HEK293 (cell line): ENCODE data around the gene ESR1.

Experiments used
- CTCF ChIA-PET: fragments of 350-600 bp; formaldehyde crosslinking; extraction: SDS; loops from one replicate; lab custom pipeline; 2021; ENCODE audit warnings: antibody characterized with exemption; lab: Yijun Ruan, JAX
- POLR2A ChIA-PET: fragments of 300-600 bp; formaldehyde crosslinking; extraction: SDS; loops from one replicate; lab custom pipeline; 2020; ENCODE audit warnings: antibody characterized with exemption, inconsistent platforms; lab: Yijun Ruan, JAX
- H3K27ac ChIP-seq: fragments of 200-500 bp; sonication (Bioruptor generic); 2 replicates; pipeline ENCODE4 v1.5.1; 2014; ENCODE audit warnings: low read depth, low read length, control low read depth, inconsistent platforms; ENCODE audit errors: extremely low read depth
- H3K36me3 ChIP-seq, 2 experiments: fragments of 200-500 bp in 1 of 2; sonication (Bioruptor generic) in 1 of 2; 1 replicate in 1 of 2; 2 replicates in 1 of 2; pipeline ENCODE4 v1.5.1; 2014 to 2017; ENCODE audit warnings: inconsistent platforms in 2 of 2, low read length in 2 of 2; ENCODE audit not compliant: control insufficient read depth in 2 of 2, insufficient read depth in 1 of 2
- H3K4me1 ChIP-seq: fragments of 200-500 bp; sonication (Bioruptor generic); 2 replicates; pipeline ENCODE4 v1.5.1; 2014; ENCODE audit warnings: mild to moderate bottlenecking, low read length, inconsistent platforms; ENCODE audit not compliant: control insufficient read depth, insufficient read depth
- H3K4me3 ChIP-seq: 2 replicates; pipeline ENCODE4 v1.5.1; 2011; ENCODE audit warnings: low read depth, mild to moderate bottlenecking, control low read depth, low read length, moderate library complexity
- H3K9me3 ChIP-seq: fragments of 200-500 bp; sonication (Bioruptor generic); 2 replicates; pipeline ENCODE4 v1.5.1; 2014; ENCODE audit warnings: low read depth, low read length, inconsistent platforms; ENCODE audit not compliant: control insufficient read depth, insufficient read depth
- CTCF ChIP-seq: fragments of 450-650 bp; formaldehyde crosslinking; IDR thresholded peaks from 2 replicates; pipeline ENCODE4 v1.5.1; 2016; ENCODE audit warnings: missing biosample characterization, missing genetic modification characterization
- KLF10 ChIP-seq: fragments of 450-650 bp; IDR thresholded peaks from 2 replicates; pipeline ENCODE4 v1.5.1; 2018; ENCODE audit warnings: missing biosample characterization, mild to moderate bottlenecking, missing genetic modification characterization
- MZF1 ChIP-seq: fragments of 450-650 bp; formaldehyde crosslinking; IDR thresholded peaks from 2 replicates; pipeline ENCODE4 v1.5.1; 2017; ENCODE audit warnings: missing biosample characterization, missing genetic modification characterization, borderline replicate concordance
- SP7 ChIP-seq: fragments of 450-650 bp; formaldehyde crosslinking; IDR thresholded peaks from 2 replicates; pipeline ENCODE4 v1.5.1; 2016; ENCODE audit warnings: missing biosample characterization, missing genetic modification characterization
- ZBTB17 ChIP-seq: fragments of 450-650 bp; formaldehyde crosslinking; IDR thresholded peaks from 2 replicates; pipeline ENCODE4 v1.5.1; 2016; ENCODE audit warnings: missing biosample characterization, missing genetic modification characterization
- ZNF10 ChIP-seq: fragments of 450-650 bp; formaldehyde crosslinking; IDR thresholded peaks from 2 replicates; pipeline ENCODE4 v1.5.1; 2017; ENCODE audit warnings: missing biosample characterization, missing genetic modification characterization
- ZNF2 ChIP-seq: fragments of 450-650 bp; formaldehyde crosslinking; IDR thresholded peaks from 2 replicates; pipeline ENCODE4 v1.5.1; 2016; ENCODE audit warnings: missing biosample characterization, missing genetic modification characterization
- ZNF274 ChIP-seq, 2 experiments: fragments of 200-500 bp in 1 of 2; fragments of 450-650 bp in 1 of 2; sonication (Bioruptor generic) in 1 of 2; formaldehyde crosslinking in 1 of 2; IDR thresholded peaks; 2 replicates each; pipeline versions ENCODE4 v1.5.1 to v1.6.1; 2014 to 2016; ENCODE audit warnings: borderline replicate concordance in 1 of 2, inconsistent platforms in 1 of 2, low read length in 1 of 2, missing biosample characterization in 1 of 2, missing genetic modification characterization in 1 of 2
- ZNF302 ChIP-seq: fragments of 450-650 bp; formaldehyde crosslinking; IDR thresholded peaks from 2 replicates; pipeline ENCODE4 v1.5.1; 2016; ENCODE audit warnings: missing biosample characterization, missing genetic modification characterization, low read depth
- ZNF521 ChIP-seq: fragments of 450-650 bp; formaldehyde crosslinking; IDR thresholded peaks from 2 replicates; pipeline ENCODE4 v1.5.1; 2017; ENCODE audit warnings: missing biosample characterization, mild to moderate bottlenecking, missing genetic modification characterization
- ZNF610 ChIP-seq: fragments of 450-650 bp; formaldehyde crosslinking; IDR thresholded peaks from 2 replicates; pipeline ENCODE4 v1.5.1; 2016; ENCODE audit warnings: missing biosample characterization, missing genetic modification characterization, borderline replicate concordance
- ZNF626 ChIP-seq: fragments of 450-650 bp; sonication (Bioruptor Pico); formaldehyde crosslinking; IDR thresholded peaks from 2 replicates; pipeline ENCODE4 v1.5.1; 2018; ENCODE audit warnings: missing biosample characterization, missing genetic modification characterization, inconsistent platforms
- ZNF707 ChIP-seq: fragments of 450-650 bp; formaldehyde crosslinking; IDR thresholded peaks from 2 replicates; pipeline ENCODE4 v1.5.1; 2016; ENCODE audit warnings: missing biosample characterization, missing genetic modification characterization
- ZSCAN18 ChIP-seq: fragments of 450-650 bp; formaldehyde crosslinking; IDR thresholded peaks from 2 replicates; pipeline ENCODE4 v1.5.1; 2016; ENCODE audit warnings: missing biosample characterization, missing genetic modification characterization
- TF ChIP-seq, protein P1 (sequence below): fragments of 450-650 bp; formaldehyde crosslinking; IDR thresholded peaks from 2 replicates; pipeline ENCODE4 v1.5.1; 2016; ENCODE audit warnings: missing biosample characterization, missing genetic modification characterization, low read depth
- TF ChIP-seq, protein P2 (sequence below): fragments of 450-650 bp; formaldehyde crosslinking; IDR thresholded peaks from 2 replicates; pipeline ENCODE4; 2016; ENCODE audit warnings: missing biosample characterization, missing genetic modification characterization

The ESR1 gene

DNA sequence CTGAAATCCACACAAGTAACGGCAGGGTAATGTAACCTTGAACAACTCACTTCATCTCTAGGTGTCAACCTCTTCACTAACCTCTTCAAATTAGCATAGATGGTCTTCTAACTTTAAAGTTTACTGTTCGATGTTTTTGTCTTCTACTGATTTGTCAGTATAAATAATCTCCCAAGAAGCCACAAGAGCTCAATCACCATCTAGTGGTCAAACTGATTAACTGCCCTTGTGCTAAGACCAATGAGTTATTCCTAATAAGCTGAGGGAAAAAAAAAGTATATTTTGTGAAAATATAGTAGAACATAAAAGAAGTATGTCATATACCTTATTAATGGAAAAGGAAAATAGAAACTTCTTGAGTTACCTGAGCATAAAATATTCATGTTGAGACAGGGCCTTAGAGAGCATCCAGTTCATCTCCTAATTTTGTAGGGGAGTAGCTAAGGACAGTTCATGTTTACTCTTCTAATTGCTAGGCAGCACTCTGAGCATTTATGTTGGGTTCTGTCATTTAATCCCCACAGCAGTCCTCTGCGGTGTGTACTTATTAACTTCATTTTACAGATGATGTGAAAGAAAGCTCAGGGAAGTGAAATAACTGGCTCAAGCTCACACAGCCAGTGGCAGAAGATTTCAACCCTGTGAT, 317.1 kb downstream of the ESR1 start (continued):
- TF ChIP-seq SP7 (tag by site-specific recombination) (0 out of 2 replicates have a peak, but pooled peaks have one; percentile 14), ZNF10 (tag by site-specific recombination) (peak; percentile 78; the same call in 1 of the 2 replicates), MZF1 (tag by site-specific recombination) (no peak), CTCF (tag by site-specific recombination) (peak; percentile 22; the same call in 1 of the 2 replicates), KLF10 (tag by site-specific recombination) (no peak)

DNA sequence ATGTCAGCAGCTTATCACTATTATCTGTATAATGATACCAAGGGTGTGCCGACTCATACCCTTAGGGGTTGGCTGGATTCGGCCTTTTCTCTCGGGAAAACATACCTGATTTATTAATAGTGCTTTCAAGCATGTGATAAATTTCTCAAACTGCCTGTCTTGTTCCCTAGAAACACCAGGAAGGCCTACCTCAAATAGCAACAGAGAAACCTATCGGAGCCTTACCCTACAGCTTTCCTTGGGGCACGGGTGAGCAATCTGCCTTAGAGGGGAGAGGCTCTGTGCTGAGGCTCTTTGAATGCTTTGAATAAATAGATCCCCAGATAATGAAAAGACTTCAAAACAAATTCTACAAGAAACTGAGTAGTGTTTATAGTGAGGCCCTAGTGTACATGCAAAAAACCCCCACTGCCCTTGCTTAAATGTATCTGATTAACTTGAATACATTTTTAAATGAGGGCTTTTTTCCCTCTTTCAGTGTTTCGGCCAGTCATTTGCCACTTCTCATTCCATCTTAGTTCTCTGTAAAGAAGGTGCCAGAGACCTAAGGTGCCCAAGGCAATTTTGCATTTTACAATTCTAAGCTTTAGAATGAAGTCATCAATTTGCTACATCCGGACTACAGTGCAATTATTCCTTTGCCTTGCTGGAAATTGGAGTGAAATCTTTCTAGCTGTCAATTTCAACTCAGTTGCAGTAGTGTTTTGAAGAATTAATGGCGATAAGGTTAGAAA, 320.1 kb downstream of the ESR1 start:
- H3K36me3 ChIP-seq, result peaks cover 0 to 30% of the 10 kb centered on the region in 2 experiments; a peak in 1 of 3 replicates
- TF ChIP-seq ZNF2 (tag by site-specific recombination), result no peak
- TF ChIP-seq ZBTB17, result no peak
- no peak for TF ChIP-seq ZSCAN18 (tag by site-specific recombination)
- TF ChIP-seq, protein P1, sequence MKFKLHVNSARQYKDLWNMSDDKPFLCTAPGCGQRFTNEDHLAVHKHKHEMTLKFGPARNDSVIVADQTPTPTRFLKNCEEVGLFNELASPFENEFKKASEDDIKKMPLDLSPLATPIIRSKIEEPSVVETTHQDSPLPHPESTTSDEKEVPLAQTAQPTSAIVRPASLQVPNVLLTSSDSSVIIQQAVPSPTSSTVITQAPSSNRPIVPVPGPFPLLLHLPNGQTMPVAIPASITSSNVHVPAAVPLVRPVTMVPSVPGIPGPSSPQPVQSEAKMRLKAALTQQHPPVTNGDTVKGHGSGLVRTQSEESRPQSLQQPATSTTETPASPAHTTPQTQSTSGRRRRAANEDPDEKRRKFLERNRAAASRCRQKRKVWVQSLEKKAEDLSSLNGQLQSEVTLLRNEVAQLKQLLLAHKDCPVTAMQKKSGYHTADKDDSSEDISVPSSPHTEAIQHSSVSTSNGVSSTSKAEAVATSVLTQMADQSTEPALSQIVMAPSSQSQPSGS (tag by site-specific recombination), result no peak
- no peak for TF ChIP-seq ZNF707
- no peak for TF ChIP-seq ZNF521 (tag by site-specific recombination)
- TF ChIP-seq ZNF302, result no peak
- TF ChIP-seq CTCF (tag by site-specific recombination), result no peak
- TF ChIP-seq ZNF274 (IDR thresholded peaks at IDR 0.05; ENCODE audit: low read length), result no peak
- no peak for TF ChIP-seq ZNF274 (tag by site-specific recombination; IDR thresholded peaks at IDR 0.05; ENCODE audit: borderline replicate concordance)
- TF ChIP-seq, protein P2, sequence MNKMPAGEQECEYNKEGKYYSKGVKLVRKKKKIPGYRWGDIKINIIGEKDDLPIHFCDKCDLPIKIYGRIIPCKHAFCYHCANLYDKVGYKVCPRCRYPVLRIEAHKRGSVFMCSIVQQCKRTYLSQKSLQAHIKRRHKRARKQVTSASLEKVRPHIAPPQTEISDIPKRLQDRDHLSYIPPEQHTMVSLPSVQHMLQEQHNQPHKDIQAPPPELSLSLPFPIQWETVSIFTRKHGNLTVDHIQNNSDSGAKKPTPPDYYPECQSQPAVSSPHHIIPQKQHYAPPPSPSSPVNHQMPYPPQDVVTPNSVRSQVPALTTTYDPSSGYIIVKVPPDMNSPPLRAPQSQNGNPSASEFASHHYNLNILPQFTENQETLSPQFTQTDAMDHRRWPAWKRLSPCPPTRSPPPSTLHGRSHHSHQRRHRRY (tag by site-specific recombination), result no peak
- TF ChIP-seq ZNF626, result no peak
- no peak for TF ChIP-seq ZNF610 (tag by site-specific recombination)
- TF ChIP-seq, all 188 proteins: peak for 0
- Histone ChIP-seq H3K27ac (no peak overlapping the region), H3K4me1 (no peaks in the 10 kb centered on the region), H3K9me3 (no peaks in the 10 kb centered on the region), H3K4me3 (no peak overlapping the region)
- ChIA-PET POLR2A (no interaction called here), CTCF (interaction anchor here (0.6 to 3.6 kb wide), 4 partner anchors 361 to 541 kb away, joined by 3 to 62 read pairs (median 5); no protein-coding TSS in a partner anchor)
